ENCODE results near the gene SURF6. TPM values are rescaled to one million over a fixed set of nuclear protein-coding genes. Genes with fewer than 3 reads are reported as not detected.

SURF6 gene
- total RNA-seq, 4 donors from 2014 or later = 15.0 to 36.2 (median 27.5) TPM

- TF ChIP-seq POLR2AphosphoS5 (IDR thresholded peaks at IDR 0.05) (no peak), CTCF (IDR thresholded peaks at IDR 0.05) (no peak), POLR2A (IDR thresholded peaks at IDR 0.05; ENCODE audit: low read depth) (no peak), EP300 (IDR thresholded peaks at IDR 0.05) (no peak)
- Histone ChIP-seq H3K36me3 (no peaks in the 10 kb centered on the region), H3K9me3 (no peaks in the 10 kb centered on the region), H3K4me1 (no peaks in the 10 kb centered on the region), H3K27me3 (peaks cover 0 to 35% (median 3%) of the 10 kb centered on the region in 4 donors), H3K27ac (replicated peaks in 1 of 4) (no peak overlapping the region), H3K4me3 (no peak overlapping the region)
- no peak for DNase-seq (ENCODE audit: extremely low spot score)
- WGBS = 64% methylated on average over 7 of the region's 7 CpGs
- intact Hi-C loops (cut with DNase I) = no loop called here
Measured at GRCh38 chr9:133282464-133283238, 53.3 kb downstream of the SURF6 start.

- peaks cover 0 to 6% (median 5%) of the 10 kb centered on the region in 4 donors for H3K4me1 ChIP-seq
- WGBS = 74% methylated on average over 5 of the region's 5 CpGs
- H3K36me3 ChIP-seq = no peaks in the 10 kb centered on the region
- no peaks in the 10 kb centered on the region for H3K9me3 ChIP-seq
- H3K4me3 ChIP-seq = no peak overlapping the region
- H3K27ac ChIP-seq (replicated peaks in 1 of 4) = no peak overlapping the region
- no peak for DNase-seq (ENCODE audit: extremely low spot score)
- intact Hi-C loops (cut with DNase I) = no loop called here
- no peak for TF ChIP-seq POLR2A (IDR thresholded peaks at IDR 0.05; ENCODE audit: low read depth)
- peaks cover 0 to 57% (median 8%) of the 10 kb centered on the region in 4 donors for H3K27me3 ChIP-seq
Measured at GRCh38 chr9:133280392-133280791, 55.6 kb downstream of the SURF6 start.

Small RNA genes within 50 kb of the gene (small RNA-seq; reads per million reads assigned to genes)
- gene RF00019 (0 reads per million in 3 donors), gene SNORD24 (0 reads per million in 3 donors), gene SNORD36A (0 reads per million in 3 donors), gene SNORD36B (0 reads per million in 3 donors), gene SNORD36C (0 reads per million in 3 donors)

Other genes with a start within 250 kb of the SURF6 start
- gene RALGDS, start 214.9 kb downstream of the SURF6 start, total RNA-seq = 10 to 100 TPM; 48.6 to 67.4 (median 54.8) TPM
- gene GBGT1, start 172.3 kb downstream of the SURF6 start, total RNA-seq = 10 to 100 TPM; 15.9 to 19.1 (median 17.5) TPM
- not detected for gene OBP2B, start 126.9 kb downstream of the SURF6 start, total RNA-seq
- 1 to 10 TPM in 2 of 4 donors, under 1 TPM in 2; 0.33 to 3.8 (median 1.2) TPM for gene ABO, start 61.0 kb downstream of the SURF6 start, total RNA-seq
- gene MED22, start 11.9 kb upstream of the SURF6 start, total RNA-seq = 10 to 100 TPM; 20.0 to 44.6 (median 35.5) TPM
- gene RPL7A, start 12.0 kb upstream of the SURF6 start, total RNA-seq = 1,000 to 10,000 TPM; 1,466 to 2,142 (median 1,771) TPM
- gene SURF1, start 20.3 kb upstream of the SURF6 start, total RNA-seq = 10 to 100 TPM; 50.4 to 86.4 (median 69.2) TPM
- gene SURF2, start 20.4 kb upstream of the SURF6 start, total RNA-seq = 10 to 100 TPM; 16.1 to 36.4 (median 28.7) TPM
- gene SURF4, start 39.9 kb upstream of the SURF6 start, total RNA-seq = 100 to 1,000 TPM in 3 of 4 donors, 10 to 100 TPM in 1; 83.9 to 139 (median 127) TPM
- gene STKLD1, start 40.2 kb upstream of the SURF6 start, total RNA-seq = 1 to 10 TPM in 2 of 4 donors, under 1 TPM in 1, not detected in 1; 0.26 to 2.1 (median 1.0) TPM
- 10 to 100 TPM; 15.0 to 28.9 (median 22.4) TPM for gene REXO4, start 81.8 kb upstream of the SURF6 start, total RNA-seq
- gene ADAMTS13, start 86.2 kb upstream of the SURF6 start, total RNA-seq = 1 to 10 TPM; 1.3 to 1.7 (median 1.4) TPM
- gene CACFD1, start 123.8 kb upstream of the SURF6 start, total RNA-seq = 10 to 100 TPM; 12.5 to 27.8 (median 19.6) TPM
- gene SLC2A6, start 142.9 kb upstream of the SURF6 start, total RNA-seq = 1 to 10 TPM; 2.9 to 8.6 (median 5.9) TPM
- not detected for gene MYMK, start 188.8 kb upstream of the SURF6 start, total RNA-seq
- gene ADAMTSL2, start 198.5 kb upstream of the SURF6 start, total RNA-seq = 1 to 10 TPM; 2.8 to 6.6 (median 3.2) TPM